Esophagus squamous epithelium (tissue), 4 donors: Measurements from ENCODE around the gene ARHGEF40.

Source experiments
- CTCF ChIP-seq, 6 experiments: fragments of 450-650 bp in 4 of 6; fragments of 200-600 bp in 2 of 6; sonication (generic) in 2 of 6; IDR thresholded peaks; one replicate each; pipeline ENCODE4 v1.5.1; 2016 to 2019; ENCODE audit warnings: antibody characterized with exemption in 6 of 6, mild to moderate bottlenecking in 4 of 6, moderate library complexity in 4 of 6
- POLR2A ChIP-seq, 4 donors: fragments of 450-650 bp; IDR thresholded peaks; one replicate each; pipeline ENCODE4 v1.6.1; 2017; ENCODE audit warnings: antibody characterized with exemption in 4 of 4, mild to moderate bottlenecking in 4 of 4, moderate library complexity in 3 of 4

GRCh38 chr14:21097636-21098075 lies 27.6 kb downstream of the ARHGEF40 start:
- TF ChIP-seq CTCF (IDR thresholded peaks at IDR 0.05) = no peak
- TF ChIP-seq POLR2A (IDR thresholded peaks at IDR 0.05) = no peak
